HG02852 (cell line): ENCODE results near the gene TNS1.

Experiments
- ATAC-seq: cut with Tn5 transposase; IDR thresholded peaks from one replicate; pipeline ENCODE4 v1.9.1; 2021; ENCODE audit warnings: mild to moderate bottlenecking, moderate library complexity; ENCODE audit not compliant: unreplicated experiment

The TNS1 gene

GRCh38 chr2:217959723-217960122 is 43.1 kb downstream of the TNS1 start:
- ATAC-seq = no peak

- ATAC-seq = no peak
Measured at GRCh38 chr2:217958884-217959225, 43.9 kb downstream of the TNS1 start.

GRCh38 chr2:217958206-217958883 is 44.5 kb downstream of the TNS1 start:
- no peak for ATAC-seq

- no peak for ATAC-seq
Measured at GRCh38 chr2:217956586-217957457, 46.0 kb downstream of the TNS1 start.

GRCh38 chr2:217955881-217956493 is 46.8 kb downstream of the TNS1 start:
- no peak for ATAC-seq

GRCh38 chr2:217954971-217955740 is 47.6 kb downstream of the TNS1 start:
- ATAC-seq = no peak

- ATAC-seq = no peak
Measured at GRCh38 chr2:217954469-217954868, 48.3 kb downstream of the TNS1 start.

GRCh38 chr2:217954051-217954450 is 48.7 kb downstream of the TNS1 start:
- ATAC-seq = no peak

- ATAC-seq = no peak
Measured at GRCh38 chr2:217953531-217953932, 49.3 kb downstream of the TNS1 start.

GRCh38 chr2:217953011-217953481 is 49.7 kb downstream of the TNS1 start:
- ATAC-seq = no peak

GRCh38 chr2:217952409-217952808 is 50.4 kb downstream of the TNS1 start:
- no peak for ATAC-seq

GRCh38 chr2:217951521-217952247 is 51.1 kb downstream of the TNS1 start:
- ATAC-seq = no peak

- no peak for ATAC-seq
Measured at GRCh38 chr2:217951091-217951490, 51.7 kb downstream of the TNS1 start.

- ATAC-seq = no peak
Measured at GRCh38 chr2:217950401-217950871, 52.4 kb downstream of the TNS1 start.

GRCh38 chr2:217949447-217949846 is 53.3 kb downstream of the TNS1 start:
- ATAC-seq = no peak

- ATAC-seq = no peak
Measured at GRCh38 chr2:217948897-217949296, 53.9 kb downstream of the TNS1 start.

- ATAC-seq = no peak
Measured at GRCh38 chr2:217948351-217948791, 54.4 kb downstream of the TNS1 start.

GRCh38 chr2:217947383-217948350 is 55.1 kb downstream of the TNS1 start:
- no peak for ATAC-seq

GRCh38 chr2:217946051-217946450 is 56.7 kb downstream of the TNS1 start:
- ATAC-seq = no peak
